ENCODE results near the gene UBE2E2. TPM values are rescaled to one million over a fixed set of nuclear protein-coding genes. Genes with fewer than 3 reads are reported as not detected.

UBE2E2 gene
- total and polyA plus RNA-seq, 2 donors (not counting 1 experiment from before 2014, with no cell fraction given) = 16.0 to 45.0 TPM

DNA sequence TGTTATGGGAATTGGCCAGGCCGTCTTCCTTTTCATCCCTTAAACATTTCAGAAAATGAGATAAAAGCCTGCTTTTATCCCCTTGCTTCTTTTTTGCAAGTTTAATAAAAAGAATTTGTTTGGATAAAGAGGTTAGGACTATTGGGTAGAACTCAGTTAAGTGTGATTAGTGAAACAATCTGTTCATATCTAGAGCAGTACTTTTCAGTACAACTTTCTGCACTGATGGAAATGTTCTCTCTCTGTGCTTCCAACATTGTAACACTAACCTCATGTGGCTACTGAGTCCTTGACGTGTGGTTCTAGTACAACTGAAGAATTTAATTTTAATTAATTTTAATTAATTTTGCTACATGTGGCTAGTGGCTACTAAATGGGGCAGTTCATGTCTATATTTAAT is 246.9 kb downstream of the UBE2E2 start:
- Mint-ChIP-seq H3K27ac (no peak overlapping the region), H3K4me3 (no peak overlapping the region), H3K4me1 (peaks cover 39% of the 10 kb centered on the region), H3K9me3 (ENCODE audit: insufficient read depth) (no peaks in the 10 kb centered on the region), H3K27me3 (no peaks in the 10 kb centered on the region)
- no CpG with 5 or more reads among the region's 2 CpGs for WGBS (ENCODE audit: insufficient coverage)
- Histone ChIP-seq H3K36me3 (replicated peaks in 1 of 2; ENCODE audit: control extremely low read depth in 1 of 2, control insufficient read depth in 1 of 2, extremely low read depth in 1 of 2, insufficient read depth in 2 of 2, low read length in 1 of 2) (no peaks in the 10 kb centered on the region), H4K20me1 (ENCODE audit: control insufficient read depth, insufficient read depth, low read length, poor library complexity, severe bottlenecking) (peaks cover 45% of the 10 kb centered on the region), H3K27ac (ENCODE audit: low read length in 2 of 2) (no peak overlapping the region), H3K4me2 (replicated peaks; ENCODE audit: low read depth, low read length, poor library complexity, severe bottlenecking) (no peak overlapping the region), H3K9ac (ENCODE audit: low read length) (no peak overlapping the region), H3K4me1 (ENCODE audit: control insufficient read depth in 2 of 2, insufficient read depth in 2 of 2, low read length in 2 of 2) (peaks cover 0 to 16% of the 10 kb centered on the region in 2 donors), H3K27me3 (replicated peaks in 1 of 4; ENCODE audit: control extremely low read depth in 1 of 4, control insufficient read depth in 3 of 4, insufficient read depth in 4 of 4, low read length in 3 of 4) (no peaks in the 10 kb centered on the region), H3K9me3 (ENCODE audit: control extremely low read depth in 1 of 3, control insufficient read depth in 2 of 3, insufficient read depth in 1 of 3, low read length in 2 of 3) (no peaks in the 10 kb centered on the region), H3K79me2 (ENCODE audit: control insufficient read depth, insufficient read depth, low read length) (peaks cover 86% of the 10 kb centered on the region), H3K4me3 (ENCODE audit: control extremely low read depth in 1 of 5, extremely low read depth in 1 of 5, insufficient read depth in 1 of 5, low read depth in 2 of 5, low read length in 4 of 5) (no peak overlapping the region), H2AFZ (ENCODE audit: insufficient read depth, low read depth, low read length, poor library complexity, severe bottlenecking) (no peak overlapping the region)
- no peak for ATAC-seq (ENCODE audit: low read depth)
- no peak for DNase-seq
- TF ChIP-seq EZH2 (IDR thresholded peaks at IDR 0.05; ENCODE audit: borderline replicate concordance, insufficient read depth, low read depth, low read length, poor library complexity, severe bottlenecking) = no peak
- TF ChIP-seq, protein P1, sequence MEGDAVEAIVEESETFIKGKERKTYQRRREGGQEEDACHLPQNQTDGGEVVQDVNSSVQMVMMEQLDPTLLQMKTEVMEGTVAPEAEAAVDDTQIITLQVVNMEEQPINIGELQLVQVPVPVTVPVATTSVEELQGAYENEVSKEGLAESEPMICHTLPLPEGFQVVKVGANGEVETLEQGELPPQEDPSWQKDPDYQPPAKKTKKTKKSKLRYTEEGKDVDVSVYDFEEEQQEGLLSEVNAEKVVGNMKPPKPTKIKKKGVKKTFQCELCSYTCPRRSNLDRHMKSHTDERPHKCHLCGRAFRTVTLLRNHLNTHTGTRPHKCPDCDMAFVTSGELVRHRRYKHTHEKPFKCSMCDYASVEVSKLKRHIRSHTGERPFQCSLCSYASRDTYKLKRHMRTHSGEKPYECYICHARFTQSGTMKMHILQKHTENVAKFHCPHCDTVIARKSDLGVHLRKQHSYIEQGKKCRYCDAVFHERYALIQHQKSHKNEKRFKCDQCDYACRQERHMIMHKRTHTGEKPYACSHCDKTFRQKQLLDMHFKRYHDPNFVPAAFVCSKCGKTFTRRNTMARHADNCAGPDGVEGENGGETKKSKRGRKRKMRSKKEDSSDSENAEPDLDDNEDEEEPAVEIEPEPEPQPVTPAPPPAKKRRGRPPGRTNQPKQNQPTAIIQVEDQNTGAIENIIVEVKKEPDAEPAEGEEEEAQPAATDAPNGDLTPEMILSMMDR (IDR thresholded peaks at IDR 0.05) = no peak
- CTCF ChIA-PET = no interaction called here
- POLR2A ChIA-PET = no interaction called here
- intact Hi-C loops (cut with micrococcal nuclease) = no loop called here

DNA sequence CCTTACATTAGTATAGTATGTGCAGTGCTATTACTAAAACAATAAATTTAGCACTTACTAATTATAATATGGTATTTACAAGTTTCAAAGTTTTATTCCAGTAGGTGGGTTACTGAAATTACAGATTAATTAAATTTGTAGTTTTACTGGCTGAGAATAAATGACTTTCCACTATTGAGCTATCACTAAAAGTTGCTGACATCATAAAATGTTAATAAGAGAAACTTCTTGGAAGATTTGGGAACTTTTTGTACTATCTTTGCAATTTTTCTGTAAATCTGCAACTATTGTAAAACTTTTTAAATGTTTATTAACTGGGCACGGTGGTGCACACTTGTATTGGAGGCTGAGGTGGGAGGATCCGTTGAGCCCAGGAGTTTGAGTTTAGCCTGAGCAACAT is 247.7 kb downstream of the UBE2E2 start:
- WGBS (ENCODE audit: insufficient coverage) = no CpG with 5 or more reads among the region's 2 CpGs
- Histone ChIP-seq H2AFZ (ENCODE audit: insufficient read depth, low read depth, low read length, poor library complexity, severe bottlenecking) (no peak overlapping the region), H3K79me2 (ENCODE audit: control insufficient read depth, insufficient read depth, low read length) (peaks cover 86% of the 10 kb centered on the region), H3K9me3 (ENCODE audit: control extremely low read depth in 1 of 3, control insufficient read depth in 2 of 3, insufficient read depth in 1 of 3, low read length in 2 of 3) (no peaks in the 10 kb centered on the region), H3K27ac (ENCODE audit: low read length in 2 of 2) (no peak overlapping the region), H3K4me3 (ENCODE audit: control extremely low read depth in 1 of 5, extremely low read depth in 1 of 5, insufficient read depth in 1 of 5, low read depth in 2 of 5, low read length in 4 of 5) (no peak overlapping the region), H4K20me1 (ENCODE audit: control insufficient read depth, insufficient read depth, low read length, poor library complexity, severe bottlenecking) (peaks cover 38% of the 10 kb centered on the region), H3K36me3 (replicated peaks in 1 of 2; ENCODE audit: control extremely low read depth in 1 of 2, control insufficient read depth in 1 of 2, extremely low read depth in 1 of 2, insufficient read depth in 2 of 2, low read length in 1 of 2) (no peaks in the 10 kb centered on the region), H3K4me1 (ENCODE audit: control insufficient read depth in 2 of 2, insufficient read depth in 2 of 2, low read length in 2 of 2) (peaks cover 0 to 16% of the 10 kb centered on the region in 2 donors), H3K4me2 (replicated peaks; ENCODE audit: low read depth, low read length, poor library complexity, severe bottlenecking) (no peak overlapping the region), H3K9ac (ENCODE audit: low read length) (no peak overlapping the region), H3K27me3 (replicated peaks in 1 of 4; ENCODE audit: control extremely low read depth in 1 of 4, control insufficient read depth in 3 of 4, insufficient read depth in 4 of 4, low read length in 3 of 4) (no peaks in the 10 kb centered on the region)
- ATAC-seq (ENCODE audit: low read depth) (no peak), DNase-seq (no peak)
- ChIA-PET POLR2A (no interaction called here), CTCF (no interaction called here)
- H3K4me3 Mint-ChIP-seq = no peak overlapping the region
- no peak overlapping the region for H3K27ac Mint-ChIP-seq
- H3K27me3 Mint-ChIP-seq = no peaks in the 10 kb centered on the region
- no peaks in the 10 kb centered on the region for H3K9me3 Mint-ChIP-seq (ENCODE audit: insufficient read depth)
- TF ChIP-seq, protein P1 (IDR thresholded peaks at IDR 0.05) = no peak
- TF ChIP-seq EZH2 (IDR thresholded peaks at IDR 0.05; ENCODE audit: borderline replicate concordance, insufficient read depth, low read depth, low read length, poor library complexity, severe bottlenecking) = no peak
- intact Hi-C loops (cut with micrococcal nuclease) = no loop called here
- H3K4me1 Mint-ChIP-seq = peaks cover 40% of the 10 kb centered on the region

Measured in B cell (primary cell).